ENCODE data around the gene USP53. TPM values are rescaled to one million over a fixed set of nuclear protein-coding genes. Genes with fewer than 3 reads are reported as not detected.
"Not testable (repeated sequence)": the region's sequence is repeated elsewhere in the genome, so short reads cannot be mapped to it uniquely, and the experiment has no call there.

USP53 gene
- total RNA-seq, 1 donor from 2014 or later, result 73.1 TPM

- no peak for DNase-seq (ENCODE audit: low read depth, low spot score)
Measured at GRCh38 chr4:119228406-119228805, 15.9 kb downstream of the USP53 start.

DNA sequence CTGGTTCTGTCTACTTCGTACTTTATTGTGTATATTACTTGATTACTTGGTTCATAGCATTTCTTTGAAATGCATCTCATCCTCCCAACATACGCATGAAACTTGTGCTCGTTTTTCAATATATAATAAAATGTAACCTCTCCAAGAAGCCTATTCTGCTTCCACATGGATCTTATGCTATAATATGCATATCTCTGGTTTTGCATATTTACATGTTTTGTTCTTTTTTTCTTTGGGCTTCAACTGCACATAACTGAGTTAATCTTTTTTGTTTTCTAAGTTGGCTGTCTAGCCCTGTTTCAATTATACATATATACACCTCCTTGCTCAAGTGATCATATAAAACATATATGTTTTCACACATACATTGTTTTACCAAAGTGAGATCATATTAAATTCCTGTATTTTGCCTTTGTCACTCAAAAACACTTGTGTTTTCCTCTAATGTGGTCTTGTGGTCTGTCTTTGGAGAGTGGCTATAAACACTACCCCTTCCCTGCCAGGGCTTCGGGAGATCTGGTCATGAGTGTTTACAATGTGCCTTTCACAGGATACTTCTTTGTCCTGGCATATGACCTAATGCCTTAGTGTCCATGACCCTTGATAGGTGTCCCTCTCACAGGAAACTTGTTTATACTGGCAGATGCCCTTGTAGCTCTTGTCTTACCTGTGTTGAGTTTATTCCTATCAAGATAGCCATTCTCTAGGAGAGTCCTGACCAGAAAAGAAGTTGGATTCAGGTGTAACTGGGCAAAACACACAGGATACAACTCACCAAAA, 17.6 kb downstream of the USP53 start:
- no peak for DNase-seq (ENCODE audit: low read depth, low spot score)

DNA sequence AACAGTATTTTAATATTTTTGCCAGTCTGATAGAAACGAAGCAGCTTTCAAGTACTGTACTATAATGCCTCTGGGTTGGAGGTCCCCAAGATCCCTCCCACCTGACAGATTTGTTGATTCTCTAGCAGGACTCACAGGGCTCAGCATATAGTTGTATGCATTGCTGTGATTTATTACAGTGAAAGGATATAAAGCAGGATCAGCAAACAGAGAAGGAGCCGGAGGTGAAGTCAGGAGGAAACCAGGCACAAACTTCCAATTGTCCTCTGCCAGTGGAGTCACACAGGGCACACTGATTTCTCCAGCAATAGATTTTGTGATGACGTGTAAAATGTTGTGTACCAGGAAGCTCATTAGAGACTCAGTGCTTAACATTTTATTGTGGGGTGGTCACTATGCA, 19.0 kb downstream of the USP53 start:
- no peak for DNase-seq (ENCODE audit: low read depth, low spot score)

- no peak for DNase-seq (ENCODE audit: low read depth, low spot score)
Measured at GRCh38 chr4:119232286-119232685, 19.8 kb downstream of the USP53 start.

- no peak for DNase-seq (ENCODE audit: low read depth, low spot score)
Measured at GRCh38 chr4:119233191-119233590, 20.7 kb downstream of the USP53 start.

- DNase-seq (ENCODE audit: low read depth, low spot score), result no peak
Measured at GRCh38 chr4:119233750-119234149, 21.2 kb downstream of the USP53 start.

DNA sequence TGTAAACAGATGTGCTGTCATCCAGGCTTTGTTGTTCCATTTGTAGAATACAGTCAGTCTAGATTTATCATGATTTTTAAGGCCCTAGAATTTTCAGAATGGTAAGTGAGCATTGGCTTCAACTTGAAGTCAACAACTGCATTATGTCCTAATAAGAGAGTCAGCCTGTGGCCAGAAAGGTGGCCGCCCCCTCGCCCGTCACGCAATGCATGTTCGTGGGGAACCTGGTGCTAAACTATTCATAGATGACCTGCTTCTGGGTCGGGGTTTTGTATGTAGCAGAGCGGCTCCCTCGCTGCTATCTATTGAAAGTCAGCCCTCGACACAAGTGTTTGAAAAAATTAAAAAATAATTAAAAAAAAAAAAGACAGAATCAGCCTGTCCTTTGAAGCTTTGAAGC, 24.7 kb downstream of the USP53 start:
- DNase-seq (ENCODE audit: low read depth, low spot score), result no peak

- no peak for DNase-seq (ENCODE audit: low read depth, low spot score)
Measured at GRCh38 chr4:119237642-119238041, 25.1 kb downstream of the USP53 start.

DNA sequence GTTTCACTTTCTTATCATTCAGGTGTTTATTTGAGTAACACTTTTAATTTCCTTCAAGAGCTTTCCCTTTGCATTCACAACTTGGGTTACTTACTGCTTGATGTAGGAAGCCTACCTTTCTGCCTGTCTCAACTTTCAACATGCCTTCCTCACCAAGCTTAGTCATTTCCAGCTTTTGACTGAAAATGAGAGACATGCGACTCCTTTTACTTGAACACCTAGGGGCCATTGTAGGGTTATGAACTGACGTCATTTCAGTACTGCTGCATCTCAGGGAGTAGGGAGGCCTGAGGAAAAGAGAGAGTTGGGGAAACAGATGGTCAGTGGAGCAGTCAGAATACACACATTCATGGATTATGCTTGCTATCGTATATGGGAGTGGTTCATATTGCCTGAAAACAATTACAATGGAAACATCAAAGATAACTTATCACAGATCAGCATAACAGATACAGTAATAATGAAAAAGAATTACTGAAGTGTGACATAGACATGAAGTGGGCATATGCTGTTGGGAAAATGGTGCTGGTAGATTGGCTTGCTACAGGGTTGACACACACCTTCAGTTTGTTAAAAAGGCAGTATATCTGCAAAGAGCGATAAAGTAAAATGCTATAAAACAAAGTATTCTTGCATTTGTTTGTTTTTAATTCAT, 25.7 kb downstream of the USP53 start:
- peak; percentile 24 for DNase-seq (ENCODE audit: low read depth, low spot score)

- no peak for DNase-seq (ENCODE audit: low read depth, low spot score)
Measured at GRCh38 chr4:119240128-119240527, 27.6 kb downstream of the USP53 start.

DNA sequence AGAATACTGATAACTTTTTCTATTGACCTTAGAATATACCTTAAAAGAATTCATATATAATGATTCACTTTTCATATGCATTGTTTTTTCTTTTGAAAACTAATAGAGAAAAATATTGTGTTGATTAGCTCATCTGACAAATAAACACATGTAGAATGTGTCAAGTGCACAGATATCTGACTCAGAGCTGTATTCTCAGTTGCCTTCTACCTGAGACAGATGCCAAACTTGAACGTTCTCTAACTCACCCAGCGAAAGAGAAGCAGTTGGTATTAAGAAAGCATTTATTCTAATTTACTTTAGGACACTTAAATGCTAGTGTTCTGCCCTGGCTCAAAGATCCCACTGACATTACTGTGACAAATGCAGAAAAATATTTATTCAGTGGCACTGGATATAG, 28.1 kb downstream of the USP53 start:
- no peak for DNase-seq (ENCODE audit: low read depth, low spot score)

GRCh38 chr4:119242417-119242816, 29.9 kb downstream of the USP53 start:
- DNase-seq (ENCODE audit: low read depth, low spot score), result no peak

- no peak for DNase-seq (ENCODE audit: low read depth, low spot score)
Measured at GRCh38 chr4:119243868-119244267, 31.4 kb downstream of the USP53 start.

DNA sequence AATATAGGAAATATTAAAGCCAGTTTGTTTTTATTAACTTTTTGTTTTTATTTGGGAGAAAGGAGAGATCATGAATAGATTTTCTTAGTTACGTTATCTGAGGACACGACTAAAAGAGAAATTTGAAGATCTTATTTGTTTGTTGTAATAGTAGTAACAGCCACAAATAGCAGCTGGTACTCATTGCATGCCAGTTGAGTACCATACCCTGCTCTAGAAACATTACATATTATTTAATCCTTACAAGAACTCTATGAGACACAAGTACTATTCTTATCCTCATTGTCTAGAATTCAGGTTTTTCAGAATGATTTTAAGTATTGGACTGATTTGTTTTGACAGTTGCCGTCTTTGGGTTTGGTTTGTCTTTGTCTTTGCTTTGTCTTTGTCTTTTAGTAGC, 31.8 kb downstream of the USP53 start:
- DNase-seq (ENCODE audit: low read depth, low spot score), result no peak

DNA sequence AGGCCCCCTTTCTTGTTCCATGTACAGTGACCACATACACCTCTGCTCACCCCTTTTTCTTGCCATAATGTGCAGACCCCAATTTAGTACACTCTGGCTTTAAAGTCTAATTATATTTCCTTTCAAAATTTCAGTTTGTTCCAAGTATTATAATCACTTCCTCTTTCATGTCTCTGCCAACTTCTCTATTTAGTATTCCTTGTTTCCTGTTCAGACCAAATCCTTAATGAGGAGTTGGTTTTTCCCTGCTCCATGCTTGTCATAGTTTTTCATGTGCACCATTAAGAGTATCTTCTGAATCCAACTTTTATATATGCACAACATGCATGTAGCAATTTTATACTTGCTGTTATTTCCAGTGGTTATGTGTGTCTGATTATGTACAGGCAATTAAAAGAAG, 32.3 kb downstream of the USP53 start:
- DNase-seq (ENCODE audit: low read depth, low spot score), result no peak

GRCh38 chr4:119246177-119246733, 33.7 kb downstream of the USP53 start:
- DNase-seq (ENCODE audit: low read depth, low spot score), result no peak

- not testable (repeated sequence) for DNase-seq (ENCODE audit: low read depth, low spot score)
Measured at GRCh38 chr4:119251037-119251436, 38.5 kb downstream of the USP53 start.

- not testable (repeated sequence) for DNase-seq (ENCODE audit: low read depth, low spot score)
Measured at GRCh38 chr4:119255223-119255622, 42.7 kb downstream of the USP53 start.

GRCh38 chr4:119260528-119260927, 48.0 kb downstream of the USP53 start:
- no peak for DNase-seq (ENCODE audit: low read depth, low spot score)

GRCh38 chr4:119261986-119262385, 49.5 kb downstream of the USP53 start:
- DNase-seq (ENCODE audit: low read depth, low spot score), result no peak

- DNase-seq (ENCODE audit: low read depth, low spot score), result no peak
Measured at GRCh38 chr4:119264743-119265142, 52.2 kb downstream of the USP53 start.

GRCh38 chr4:119266153-119266552, 53.6 kb downstream of the USP53 start:
- DNase-seq (ENCODE audit: low read depth, low spot score), result no peak

DNA sequence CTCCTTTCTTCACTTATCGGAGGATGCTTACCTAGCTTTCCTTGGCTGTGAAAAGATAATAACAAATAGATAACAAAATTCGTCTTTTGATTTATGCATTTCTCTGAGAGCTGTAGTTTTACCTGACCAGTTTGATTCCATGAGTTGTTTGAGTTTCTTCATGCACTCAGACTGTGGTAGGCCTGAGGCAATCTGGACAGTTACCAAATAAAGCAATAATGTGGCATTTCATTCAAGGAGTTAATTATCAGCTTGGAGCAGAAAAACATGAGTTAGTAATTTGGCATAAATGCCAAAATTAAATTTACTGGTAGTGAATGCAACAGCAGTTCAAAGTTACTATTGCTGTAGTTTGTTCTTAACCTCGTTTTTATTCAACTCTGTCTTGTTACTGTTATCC, 56.0 kb downstream of the USP53 start:
- DNase-seq (ENCODE audit: low read depth, low spot score), result no peak

All from pulmonary artery endothelial cell (primary cell).